HL-60 (cell line): ENCODE data around the gene DHRS7B.

Experiments
- CTCF ChIP-seq: IDR thresholded peaks from one replicate; pipeline ENCODE4 v1.5.1; 2011; ENCODE audit warnings: low read length, control low read depth, inconsistent platforms; ENCODE audit not compliant: insufficient read depth
- GABPA ChIP-seq: IDR thresholded peaks from 2 replicates; pipeline ENCODE4 v1.6.1; 2012; ENCODE audit warnings: low read depth
- POLR2AphosphoS5 ChIP-seq: IDR thresholded peaks from 2 replicates; pipeline ENCODE4 v1.6.1; 2012; ENCODE audit warnings: low read depth
- SPI1 ChIP-seq: IDR thresholded peaks from 2 replicates; pipeline ENCODE4 v1.6.1; 2012; ENCODE audit warnings: low read depth, mild to moderate bottlenecking, borderline replicate concordance

DNA sequence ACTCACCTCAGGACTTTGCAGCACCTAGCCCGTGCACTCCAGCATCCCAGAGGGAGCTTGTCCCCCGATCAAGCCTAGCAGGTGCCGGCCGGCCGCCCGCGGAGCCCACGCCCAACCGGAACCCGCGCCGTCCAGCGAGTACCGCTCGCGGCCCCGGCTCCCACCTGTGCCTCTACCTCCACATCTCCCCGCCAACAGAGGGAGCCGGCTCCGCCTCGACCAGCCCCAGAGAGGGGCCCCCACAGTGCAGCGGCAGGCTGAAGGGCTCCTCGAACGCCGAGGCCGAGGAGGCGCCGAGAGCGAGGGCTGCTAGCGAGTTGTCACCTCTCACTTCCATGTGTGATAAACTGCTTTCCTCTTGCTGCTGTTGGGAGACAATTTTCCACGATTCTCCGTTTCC is 41.1 kb upstream of the DHRS7B start:
- no peak for TF ChIP-seq CTCF
- TF ChIP-seq GABPA = no peak
- TF ChIP-seq POLR2AphosphoS5 = no peak
- TF ChIP-seq SPI1 = no peak
